ENCODE results near the gene GAB3.

- TF ChIP-seq CTCF (IDR thresholded peaks at IDR 0.05), result no peak
- TF ChIP-seq POLR2A (IDR thresholded peaks at IDR 0.05), result no peak
Measured at GRCh38 chrX:154658187-154658586, 92.7 kb downstream of the GAB3 start.

Measured in body of pancreas (tissue), 4 donors.